Measurements from ENCODE around the gene TRIM63. TPM values are rescaled to one million over a fixed set of nuclear protein-coding genes. Genes with fewer than 3 reads are reported as not detected.

Gene TRIM63
- polyA plus RNA-seq, 2 of the 4 experiments (the other 2 are of a cell fraction), result not detected

GRCh38 chr1:26049531-26050247 is 17.7 kb downstream of the TRIM63 start:
- Histone ChIP-seq H3K9me3 (no peaks in the 10 kb centered on the region), H3K4me3 (no peak overlapping the region), H3K4me2 (no peak overlapping the region), H3K4me1 (peaks cover 4% of the 10 kb centered on the region; the same call in 1 of the 3 replicates), H3K27ac (no peak overlapping the region)
- 62% methylated on average over 7 of the region's 10 CpGs for WGBS (ENCODE audit: missing lambda C conversion rate)
- TF ChIP-seq CTCF (IDR thresholded peaks at IDR 0.05) (no peak), E2F6 (IDR thresholded peaks at IDR 0.05; ENCODE audit: borderline replicate concordance, low read depth) (no peak), PBX3 (IDR thresholded peaks at IDR 0.05) (no peak), CEBPB (IDR thresholded peaks at IDR 0.05) (no peak), RARB (CRISPR knock-in tag; IDR thresholded peaks at IDR 0.05) (no peak), NR3C1 (IDR thresholded peaks at IDR 0.05) (no peak), CHD2 (IDR thresholded peaks at IDR 0.05; ENCODE audit: low read length, partially characterized antibody) (no peak)
- FAIRE-seq (no peak), ATAC-seq (no peak), DNase-seq (ENCODE audit: low read depth in 1 of 2, low spot score in 1 of 2) (no peak)
- CTCF ChIA-PET, result no interaction called here
- POLR2A ChIA-PET, result no interaction called here

GRCh38 chr1:26047278-26047874 is 20.1 kb downstream of the TRIM63 start:
- peaks cover 4% of the 10 kb centered on the region; the same call in 1 of the 3 replicates for H3K4me1 ChIP-seq
- CTCF ChIA-PET, result interaction anchor here (0.7 kb wide), 1 partner anchor 103 kb away, joined by 4 read pairs; no protein-coding TSS in a partner anchor
- no peak overlapping the region for H3K4me3 ChIP-seq
- no peak overlapping the region for H3K27ac ChIP-seq
- H3K4me2 ChIP-seq, result no peak overlapping the region
- POLR2A ChIA-PET, result no interaction called here
- no peaks in the 10 kb centered on the region for H3K9me3 ChIP-seq
- ATAC-seq (no peak), DNase-seq (ENCODE audit: low read depth in 1 of 2, low spot score in 1 of 2) (no peak), FAIRE-seq (no peak)
- WGBS (ENCODE audit: missing lambda C conversion rate), result 55% methylated on average over 7 of the region's 7 CpGs
- TF ChIP-seq MAZ (IDR thresholded peaks at IDR 0.05; ENCODE audit: borderline replicate concordance, low read depth, low read length), result no peak
- no peak for TF ChIP-seq PHF8 (IDR thresholded peaks at IDR 0.05; ENCODE audit: borderline replicate concordance, low read depth)
- TF ChIP-seq EP300 (IDR thresholded peaks at IDR 0.05), result no peak
- no peak for TF ChIP-seq NR3C1 (IDR thresholded peaks at IDR 0.05)
- TF ChIP-seq USF2 (IDR thresholded peaks at IDR 0.05), result no peak
- TF ChIP-seq RFX5 (IDR thresholded peaks at IDR 0.05), result no peak
- no peak for TF ChIP-seq POLR2AphosphoS2 (conservative IDR thresholded peaks at IDR 0.05; ENCODE audit: low read length)
- no peak for TF ChIP-seq HOXA7 (CRISPR knock-in tag; IDR thresholded peaks at IDR 0.05)
- no peak for TF ChIP-seq HMGXB4 (CRISPR knock-in tag; IDR thresholded peaks at IDR 0.05; ENCODE audit: borderline replicate concordance)
- TF ChIP-seq ATOH8 (CRISPR knock-in tag; IDR thresholded peaks at IDR 0.05; ENCODE audit: low read depth), result no peak
- no peak for TF ChIP-seq SREBF2 (IDR thresholded peaks at IDR 0.05)
- TF ChIP-seq RARB (CRISPR knock-in tag; IDR thresholded peaks at IDR 0.05), result no peak
- no peak for TF ChIP-seq ZFP36 (IDR thresholded peaks at IDR 0.05; ENCODE audit: borderline replicate concordance, partially characterized antibody)
- no peak for TF ChIP-seq POLR2A (IDR thresholded peaks at IDR 0.05; ENCODE audit: low read length)
- TF ChIP-seq RNF2 (IDR thresholded peaks at IDR 0.05; ENCODE audit: borderline replicate concordance, low read depth), result no peak
- no peak for TF ChIP-seq ZSCAN20 (CRISPR knock-in tag; IDR thresholded peaks at IDR 0.05)
- TF ChIP-seq FOSB (CRISPR knock-in tag; IDR thresholded peaks at IDR 0.05), result no peak
- TF ChIP-seq HOXB5 (CRISPR knock-in tag; IDR thresholded peaks at IDR 0.05), result no peak
- TF ChIP-seq TP53 (CRISPR knock-in tag; IDR thresholded peaks at IDR 0.05), result no peak
